CD4-positive, alpha-beta T cell treated with Interleukin-1 beta for 1 hour (primary cell): ENCODE results near the gene PITRM1.

ENCODE experiments used
- DNase-seq, 2 donors: peaks; one replicate each; pipeline ENCODE4 v3.0.0-alpha.2; 2020 to 2022

Gene PITRM1

DNA sequence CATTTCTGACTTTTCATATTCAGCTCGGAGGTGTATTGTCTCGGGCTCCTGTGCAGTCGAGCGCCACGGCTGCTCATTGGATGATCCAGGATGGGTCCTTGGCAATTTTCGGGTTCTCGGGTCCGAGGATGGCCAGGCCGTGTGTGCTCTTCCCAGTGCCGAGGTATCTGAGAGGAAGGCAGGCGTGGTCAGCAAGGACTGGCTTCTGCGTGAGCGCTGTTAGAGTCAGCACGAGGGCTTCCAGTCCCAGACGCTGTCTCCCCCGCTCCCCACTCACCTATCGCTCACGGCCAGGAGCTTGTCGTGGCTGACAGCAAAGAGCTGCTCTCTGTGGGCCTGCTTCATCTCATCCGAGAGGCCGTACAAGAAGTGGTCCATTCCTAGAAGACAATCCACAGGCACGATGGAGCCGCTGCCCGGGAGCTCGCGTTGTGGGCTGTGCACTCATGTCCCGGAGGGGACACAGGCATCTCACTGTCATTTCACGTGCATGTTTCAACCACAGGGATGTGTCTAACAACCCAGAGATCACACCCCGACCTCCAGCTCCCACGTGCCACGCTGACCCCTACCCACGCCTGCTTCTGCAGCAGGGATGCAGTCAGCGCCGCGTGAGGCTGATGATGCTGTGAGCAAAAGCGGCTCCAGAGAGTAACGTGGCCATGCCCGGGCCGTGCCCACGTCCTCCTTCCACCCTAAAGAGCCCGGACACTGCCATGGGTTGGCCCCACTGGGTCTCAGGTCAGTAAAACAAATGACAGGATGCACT is 34.4 kb downstream of the PITRM1 start:
- no peak for DNase-seq

DNA sequence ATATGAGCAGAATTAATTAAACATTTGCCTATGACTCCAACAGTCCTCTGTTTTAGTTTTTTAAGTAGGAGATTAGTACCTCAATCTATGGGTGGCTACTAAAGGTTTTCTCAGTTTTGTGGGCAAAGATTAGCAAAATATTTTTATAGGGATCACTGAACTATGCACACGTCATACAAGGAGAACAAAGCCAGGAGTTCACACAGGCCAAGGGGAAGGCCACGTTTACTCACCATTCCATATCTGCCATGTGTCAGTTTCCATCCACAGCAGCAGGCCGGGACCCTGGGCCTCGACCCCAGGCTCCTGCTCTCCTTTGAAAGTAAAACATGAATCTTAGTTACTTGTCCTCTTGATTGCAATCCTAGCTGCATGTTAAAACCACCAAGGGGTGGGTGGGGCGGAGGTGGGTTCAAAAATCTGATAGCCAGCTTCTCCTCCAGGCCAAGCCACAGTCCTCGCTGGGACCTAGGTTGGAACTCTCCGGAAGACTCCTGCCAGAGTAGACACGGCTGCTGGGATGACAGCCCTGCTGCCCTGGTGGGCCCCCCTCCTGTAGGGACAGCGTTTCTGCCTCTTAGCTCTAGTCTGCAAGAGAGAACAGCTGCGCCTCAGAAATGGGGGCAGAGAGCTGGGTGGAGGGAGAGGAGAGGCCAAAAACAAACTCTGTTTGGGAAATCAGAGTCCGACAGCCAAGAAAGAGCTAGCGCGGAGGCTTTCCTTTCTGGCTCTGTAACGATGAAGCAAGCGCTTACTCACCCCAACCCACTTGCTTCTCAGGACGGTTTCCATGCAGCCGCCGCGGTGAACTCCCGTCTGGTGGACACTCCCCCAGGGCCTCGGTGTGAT is 35.6 kb downstream of the PITRM1 start:
- DNase-seq = no peak

DNA sequence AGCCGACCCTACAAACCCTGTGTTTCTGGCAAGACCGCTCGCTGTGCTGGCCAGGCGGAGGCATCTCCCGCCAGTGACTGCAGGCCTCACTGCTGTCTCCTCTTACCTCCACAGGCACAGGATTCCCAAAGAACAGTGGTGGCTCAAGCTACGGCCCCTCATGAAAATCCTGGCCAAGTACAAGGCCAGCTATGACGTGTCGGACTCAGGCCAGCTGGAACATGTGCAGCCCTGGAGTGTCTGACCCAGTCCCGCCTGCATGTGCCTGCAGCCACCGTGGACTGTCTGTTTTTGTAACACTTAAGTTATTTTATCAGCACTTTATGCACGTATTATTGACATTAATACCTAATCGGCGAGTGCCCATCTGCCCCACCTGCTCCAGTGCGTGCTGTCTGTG is 36.2 kb downstream of the PITRM1 start:
- DNase-seq = no peak

DNA sequence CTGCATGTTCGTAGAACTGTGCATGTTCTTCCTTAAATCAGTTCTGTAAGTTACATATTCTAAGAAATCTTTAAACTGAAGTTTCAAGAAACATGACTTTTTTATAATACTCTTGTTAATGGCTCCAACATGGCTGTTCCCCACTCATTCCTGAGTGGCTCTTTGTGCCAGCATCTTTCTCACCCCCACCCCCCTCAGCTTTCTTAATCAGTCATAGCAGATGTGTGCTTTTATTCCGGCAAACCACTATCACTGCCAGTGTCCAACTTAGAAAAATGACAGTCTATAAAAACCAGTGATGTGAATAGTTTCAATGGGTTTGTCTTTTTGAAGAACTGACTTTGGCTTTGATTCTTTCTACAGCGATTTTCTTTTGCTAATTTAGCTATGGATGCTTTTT is 37.6 kb downstream of the PITRM1 start:
- DNase-seq = no peak

DNA sequence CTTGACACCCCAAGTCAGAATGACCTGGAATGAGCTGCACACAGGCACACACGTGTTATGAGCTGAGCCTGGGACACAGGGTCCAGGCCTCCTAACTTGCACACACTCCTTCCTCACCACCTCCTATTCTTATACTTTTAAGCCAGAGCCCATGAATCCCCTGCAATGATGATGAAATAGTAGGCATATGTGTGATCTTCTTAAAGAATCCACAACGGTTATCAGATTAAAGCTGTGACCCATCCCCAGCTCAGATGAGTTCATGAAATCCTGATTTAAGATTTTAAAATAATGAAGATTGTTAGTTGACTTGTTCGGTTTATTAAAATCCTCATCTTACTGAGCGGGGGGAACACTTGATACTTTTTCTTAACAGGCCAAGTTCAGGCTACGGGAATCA is 38.6 kb downstream of the PITRM1 start:
- no peak for DNase-seq

DNA sequence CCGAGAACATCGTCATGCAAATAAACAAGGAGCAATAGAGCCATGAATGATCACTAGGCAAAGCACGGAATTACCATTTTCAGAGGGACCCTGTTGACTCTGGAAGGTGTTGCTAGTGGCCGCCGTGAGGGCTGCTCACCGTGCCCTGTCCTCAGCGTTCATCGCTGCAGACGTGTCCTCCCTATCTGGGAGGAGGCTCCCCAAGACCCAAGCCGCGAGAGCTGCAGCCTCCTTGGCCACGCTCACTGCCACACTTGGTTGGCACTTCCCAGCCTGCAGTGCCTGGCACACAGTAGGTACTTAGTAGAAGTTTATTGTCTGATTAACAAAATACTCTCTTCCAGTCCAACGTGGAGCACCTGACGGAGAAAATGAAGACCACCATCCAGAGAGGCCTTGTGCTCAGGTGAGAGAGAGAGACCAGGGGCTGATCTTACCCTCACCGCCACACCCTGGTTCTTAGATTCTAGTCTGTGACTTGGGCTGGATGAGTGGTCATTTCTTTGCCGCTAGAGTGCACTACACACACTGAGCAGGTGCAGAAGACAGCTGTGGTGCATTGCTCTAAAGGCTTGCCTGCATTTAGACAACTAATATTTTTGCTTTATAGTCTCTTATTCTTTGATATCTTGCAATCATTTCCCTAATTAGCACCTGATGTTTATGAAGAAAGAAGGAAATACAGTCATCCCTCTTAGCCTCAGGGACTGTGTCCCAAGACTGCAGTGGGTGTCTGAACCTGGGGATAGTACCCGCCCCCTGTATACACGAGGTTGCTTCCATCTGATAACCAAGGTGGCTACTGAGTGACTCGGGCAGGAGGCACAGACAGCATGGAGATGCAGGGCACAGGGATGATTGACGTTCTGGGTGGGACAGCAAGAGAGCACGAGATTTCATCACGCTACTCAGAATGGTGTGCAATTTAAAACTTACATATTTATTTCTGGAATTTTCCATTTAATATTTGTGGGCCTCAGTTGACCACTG is 40.3 kb downstream of the PITRM1 start:
- no peak for DNase-seq

DNA sequence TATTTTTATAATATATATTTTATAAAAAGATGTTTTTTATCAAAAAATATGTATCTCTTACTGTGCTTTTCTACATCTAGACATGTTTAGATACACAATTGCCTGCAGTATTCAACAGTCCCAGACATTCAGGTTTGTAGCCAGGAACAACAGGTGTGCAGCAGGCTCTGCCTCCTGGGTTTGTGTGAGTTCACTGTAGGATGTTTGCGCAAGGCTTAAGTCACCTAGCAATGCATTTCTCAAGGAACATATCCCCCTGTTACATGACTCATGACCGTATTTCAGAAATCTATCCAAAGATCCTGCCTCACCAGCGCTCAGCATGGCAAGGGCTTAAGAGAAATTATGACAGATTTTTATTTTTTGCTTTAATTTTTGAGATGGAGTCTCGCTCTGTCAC is 41.5 kb downstream of the PITRM1 start:
- DNase-seq = no peak

DNA sequence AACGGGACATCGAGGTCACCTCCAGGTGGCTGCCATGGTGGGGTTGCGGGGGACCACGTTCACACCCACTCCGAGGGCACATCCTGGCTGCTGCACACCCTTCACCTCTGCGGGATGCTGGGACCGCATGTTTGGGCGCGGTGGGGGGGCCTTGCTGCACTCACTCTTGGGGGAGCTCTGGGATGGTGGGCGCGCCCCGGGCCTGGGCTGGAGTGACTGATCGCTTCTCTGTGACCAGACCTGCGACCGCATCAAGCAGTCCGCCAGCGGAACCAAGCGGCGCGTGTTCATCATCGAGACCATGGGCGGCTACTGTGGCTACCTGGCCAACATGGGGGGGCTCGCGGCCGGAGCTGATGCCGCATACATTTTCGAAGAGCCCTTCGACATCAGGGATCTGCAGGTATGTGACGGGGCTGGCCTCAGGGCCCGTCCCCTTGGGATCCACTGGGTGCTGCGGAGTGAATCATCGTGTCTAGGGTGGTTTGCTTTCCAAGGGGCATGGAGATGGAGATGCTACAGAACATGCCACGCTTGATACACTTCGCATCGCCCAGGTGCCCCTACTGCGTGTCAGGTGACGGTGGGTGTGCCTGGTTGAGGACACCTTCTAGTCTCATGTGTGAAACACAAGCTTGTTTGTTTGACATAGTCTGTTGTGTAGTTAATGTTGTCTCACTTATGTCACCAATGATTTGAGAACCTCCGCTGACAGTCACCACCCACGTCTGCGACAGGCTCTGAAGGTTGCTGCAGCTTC is 42.8 kb downstream of the PITRM1 start:
- no peak for DNase-seq

DNA sequence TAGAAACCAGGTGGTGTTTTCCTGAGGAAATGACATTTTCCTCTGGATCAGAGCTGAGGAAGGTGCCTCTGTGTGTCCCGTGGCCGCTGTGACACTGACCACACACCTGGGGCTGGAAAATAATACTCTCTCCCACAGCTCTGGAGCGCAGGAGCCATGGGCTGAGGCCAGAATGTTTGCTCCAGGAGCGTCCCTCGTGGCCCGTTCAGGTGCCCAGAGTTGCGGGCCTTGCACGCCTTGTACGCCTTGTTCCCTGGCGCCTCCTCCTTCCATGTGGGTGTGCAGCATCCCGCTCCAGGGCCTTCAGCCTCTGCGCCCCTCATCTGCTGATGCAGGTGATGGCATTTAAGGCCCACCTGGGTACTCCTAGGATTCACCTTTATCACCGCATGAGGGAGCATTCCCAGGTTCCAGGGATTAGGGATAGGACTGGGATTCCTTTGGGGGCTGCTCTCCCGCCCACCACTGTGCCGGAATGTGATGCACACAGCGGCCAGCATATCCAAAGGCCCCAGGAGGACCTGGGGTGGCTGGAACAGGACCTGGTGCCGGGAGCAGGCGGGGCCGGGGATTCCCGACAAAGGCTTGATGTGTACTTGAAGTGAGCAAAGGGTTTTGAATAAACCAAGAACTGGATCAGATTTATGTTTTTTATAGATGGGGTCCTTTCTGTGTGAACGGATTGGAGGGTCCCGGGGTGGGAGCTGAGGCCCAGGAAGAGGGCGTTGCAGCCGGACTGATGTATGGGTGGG is 44.0 kb downstream of the PITRM1 start:
- no peak for DNase-seq

DNA sequence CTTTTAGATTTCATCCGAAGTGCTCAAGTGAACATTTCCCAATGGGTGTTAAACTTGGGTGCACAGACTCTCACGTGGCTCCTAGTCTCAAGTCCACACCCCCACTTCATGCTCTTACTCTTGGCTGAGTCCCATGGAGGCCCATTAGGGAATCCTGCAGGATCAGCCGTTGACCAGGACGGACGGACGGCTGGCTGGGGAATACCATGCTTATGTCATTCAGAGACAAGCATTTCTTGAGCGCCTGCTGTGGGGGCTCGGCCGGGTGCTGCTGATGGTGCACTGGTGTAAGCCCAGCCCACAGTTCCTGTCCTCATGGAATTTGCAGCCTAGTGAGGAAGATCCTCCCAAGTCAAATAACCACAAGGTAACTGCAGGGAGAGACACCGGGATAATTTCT is 44.7 kb downstream of the PITRM1 start:
- DNase-seq = no peak

DNA sequence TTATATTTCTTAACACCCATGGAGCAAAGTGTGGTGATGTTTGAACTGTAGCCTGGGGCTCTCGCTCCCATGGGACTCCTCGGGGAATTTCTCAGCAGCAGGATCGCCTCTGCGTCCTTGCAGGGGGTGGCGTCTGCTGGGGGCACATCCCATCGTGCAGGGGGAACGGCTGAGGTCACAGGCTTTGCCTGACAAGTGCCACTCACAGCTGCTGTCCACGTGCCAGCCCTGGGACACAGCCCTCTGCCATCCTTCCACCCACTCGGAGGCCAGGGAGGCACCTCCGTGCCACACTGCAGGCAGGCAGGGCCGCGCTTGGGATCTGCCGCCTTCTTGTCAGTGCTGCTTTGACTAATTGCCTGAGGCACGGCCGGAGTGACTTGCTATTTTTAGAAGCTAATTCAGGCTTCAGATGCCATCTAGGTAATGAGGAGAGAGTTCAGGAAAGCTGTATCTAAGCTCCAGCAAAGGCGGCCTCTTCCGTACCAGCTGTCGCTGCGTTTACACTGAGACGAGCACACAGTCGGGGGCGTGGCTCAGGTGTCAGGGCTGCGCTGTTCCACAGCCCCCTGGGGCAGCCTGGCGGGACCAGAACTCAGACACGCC is 45.7 kb downstream of the PITRM1 start:
- DNase-seq = no peak

DNA sequence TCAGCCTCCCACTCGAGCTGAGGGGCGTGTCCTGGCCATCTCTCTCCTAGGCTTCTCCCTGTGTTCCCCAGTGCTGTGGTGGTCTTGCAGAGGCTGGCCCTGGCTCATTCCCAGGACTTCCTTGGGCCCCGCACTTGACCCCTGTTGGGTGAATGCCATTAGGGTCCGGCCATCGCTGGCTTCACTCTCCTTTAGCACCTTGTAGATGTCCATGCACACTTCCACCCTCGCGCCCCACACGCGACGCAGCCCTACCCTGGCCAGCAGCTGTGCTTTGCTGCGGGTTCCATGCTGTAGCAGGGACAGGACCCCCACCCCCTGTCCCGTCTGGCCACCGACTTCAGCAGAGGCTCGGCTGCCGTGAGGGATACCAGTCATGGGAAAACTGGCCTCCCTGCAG is 46.3 kb downstream of the PITRM1 start:
- no peak for DNase-seq

DNA sequence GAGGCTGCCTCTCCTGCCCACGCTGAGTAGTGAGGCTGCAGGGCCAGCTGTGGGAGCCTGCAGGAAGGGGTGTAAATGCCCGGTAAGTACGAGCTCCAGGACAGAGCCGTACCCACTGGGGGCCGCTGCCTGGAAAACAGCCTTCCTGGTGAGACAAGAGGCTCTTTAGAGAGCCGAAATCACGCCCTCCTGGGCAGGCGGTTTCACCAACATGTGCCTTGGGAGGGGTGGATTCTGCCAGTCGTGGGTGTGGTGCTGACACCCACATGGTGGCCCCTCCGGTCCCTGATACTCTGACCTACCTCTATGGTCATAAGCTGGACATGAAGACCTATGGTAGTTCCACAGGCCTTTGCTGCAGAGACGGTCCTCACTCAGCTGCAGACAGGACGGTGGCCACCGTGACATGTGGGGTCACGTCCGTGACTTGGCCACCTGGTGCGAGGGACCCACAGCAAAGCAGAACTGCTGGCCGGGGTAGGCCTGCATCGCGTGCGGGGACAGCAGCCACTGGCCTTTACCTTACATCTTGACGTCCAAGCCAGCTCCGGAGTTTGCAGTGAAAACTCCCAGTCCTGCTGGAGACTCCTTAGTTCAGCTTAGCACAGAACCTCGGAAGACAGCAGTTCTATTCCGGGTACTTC is 46.9 kb downstream of the PITRM1 start:
- no peak for DNase-seq

DNA sequence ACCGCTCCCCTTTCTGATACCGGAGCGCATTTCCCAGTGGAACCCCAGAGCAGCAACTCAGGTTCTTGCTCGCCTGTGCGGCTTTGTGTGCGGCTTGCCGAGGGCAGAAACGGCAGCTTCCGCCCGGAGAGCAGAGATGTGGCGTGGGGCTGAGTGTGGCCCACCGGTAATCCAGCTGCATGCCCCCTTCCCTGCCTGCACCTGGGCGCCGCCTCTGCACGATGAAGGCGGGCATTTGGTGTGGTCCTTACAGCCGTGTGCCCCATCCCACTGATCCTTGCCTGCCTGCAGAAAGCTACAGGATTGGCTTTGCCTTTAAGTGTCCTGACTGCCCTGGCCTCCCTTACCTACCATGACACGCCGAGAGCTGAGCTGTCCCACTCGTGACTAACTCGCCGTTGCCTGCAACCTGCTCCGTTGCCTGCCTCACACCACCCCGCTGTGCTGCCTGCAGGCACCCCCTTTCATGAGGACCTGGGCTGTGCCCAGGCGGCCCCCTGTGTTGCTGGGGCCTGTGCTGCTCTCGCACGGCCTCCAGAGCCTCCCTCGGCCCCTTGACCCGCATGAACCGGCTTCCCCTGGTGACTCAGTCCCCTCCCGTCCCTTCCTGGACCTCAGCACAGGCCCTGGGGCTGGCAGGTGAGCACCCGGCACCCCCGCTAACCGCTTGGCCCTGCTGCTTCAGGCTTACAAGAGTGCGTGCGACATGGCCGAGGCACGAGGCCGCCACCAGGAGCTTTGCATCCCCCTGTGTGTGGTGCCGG is 48.0 kb downstream of the PITRM1 start:
- DNase-seq = no peak

DNA sequence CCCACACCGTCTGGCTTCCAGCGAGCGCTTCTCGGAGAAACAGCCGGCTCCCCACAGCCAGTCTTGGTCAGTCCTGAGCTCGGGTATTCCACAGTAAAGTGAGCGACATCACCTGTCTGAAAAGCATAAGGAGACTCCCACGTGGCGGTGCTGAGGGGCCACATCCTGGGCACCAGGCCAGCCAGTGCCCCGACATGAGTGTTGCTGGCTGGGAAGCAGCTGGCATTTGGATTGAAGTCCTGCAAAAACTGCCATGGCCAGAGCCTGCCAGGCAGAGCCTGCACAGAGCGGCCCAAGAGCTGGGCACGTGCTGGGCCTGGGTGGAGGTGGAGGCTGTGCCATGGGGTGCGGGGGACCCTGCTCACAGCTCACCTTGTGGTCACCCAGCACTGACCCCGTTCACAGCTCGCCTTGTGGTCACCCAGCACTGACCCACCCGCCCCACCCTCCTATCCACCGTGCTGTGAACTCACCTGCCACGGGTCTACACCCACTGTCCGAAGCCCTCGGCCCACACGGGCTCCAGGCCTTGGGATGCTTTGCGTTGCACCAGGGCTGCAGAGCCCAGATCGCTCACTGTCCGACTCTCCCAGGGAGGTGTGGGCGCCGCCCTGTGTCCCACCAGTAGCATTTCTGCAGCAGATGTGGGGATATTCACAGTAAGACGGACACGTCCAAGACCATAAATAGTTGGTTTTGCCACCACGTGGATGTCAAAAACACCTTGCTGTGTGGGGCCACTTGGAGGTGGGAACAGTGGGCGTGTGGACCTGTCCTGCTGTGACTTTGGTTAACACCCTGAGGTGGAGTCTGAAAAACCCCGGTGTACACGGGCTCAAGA is 48.8 kb downstream of the PITRM1 start:
- DNase-seq = no peak

DNA sequence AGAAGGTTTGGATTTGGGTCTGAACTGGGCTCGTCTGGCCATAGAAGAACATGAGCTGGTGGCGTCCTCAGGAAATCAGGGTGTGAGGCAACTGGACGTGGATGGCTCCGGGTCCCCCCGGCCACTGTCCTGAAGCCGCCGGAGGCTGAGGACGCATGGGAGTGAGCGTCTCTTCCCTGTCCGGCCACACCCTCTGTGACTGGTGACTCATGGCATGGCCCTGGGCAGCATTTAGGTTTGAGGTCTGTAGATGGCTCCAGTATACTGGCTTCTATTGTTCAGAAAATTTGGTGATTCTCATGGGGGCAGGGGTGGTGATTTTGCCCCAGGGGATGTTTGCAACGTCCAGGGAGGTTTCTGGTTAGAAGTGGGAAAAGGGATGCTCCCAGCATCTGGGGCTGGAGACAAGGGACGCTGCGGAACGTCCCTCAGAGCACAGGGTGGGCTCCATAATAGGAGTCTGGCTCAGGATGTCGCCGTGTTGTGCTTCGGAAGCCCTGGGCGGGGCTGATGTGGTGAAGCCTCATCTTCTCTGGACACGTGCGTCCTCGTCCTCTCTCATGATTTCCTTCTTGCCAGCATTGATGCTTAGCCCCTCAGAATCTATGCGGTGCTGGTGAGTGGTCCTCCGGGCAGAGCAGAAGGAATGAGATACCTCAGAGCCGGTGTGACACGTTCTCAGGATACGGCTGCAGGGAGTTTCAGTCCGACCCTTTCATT is 49.9 kb downstream of the PITRM1 start:
- DNase-seq = no peak

DNA sequence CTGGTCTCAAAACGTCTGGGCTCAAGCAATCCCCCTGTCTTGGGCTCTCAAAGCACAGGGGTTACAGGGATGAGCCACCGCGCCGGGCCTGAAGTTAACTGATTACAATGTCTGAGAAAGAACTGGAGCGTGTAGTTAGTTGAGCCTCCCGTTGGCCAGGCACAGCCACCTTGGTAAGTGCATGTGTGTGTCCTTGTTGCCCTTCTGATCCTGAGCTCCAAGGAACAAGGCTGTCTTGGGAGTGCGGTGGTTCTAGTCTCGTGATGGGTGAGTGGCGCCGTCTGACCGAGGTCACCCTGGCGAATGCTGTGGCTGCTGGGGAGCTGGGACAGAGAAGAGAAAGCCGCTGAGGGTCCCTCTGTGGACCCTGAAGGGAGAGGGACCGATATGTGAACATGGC is 50.5 kb downstream of the PITRM1 start:
- no peak for DNase-seq

DNA sequence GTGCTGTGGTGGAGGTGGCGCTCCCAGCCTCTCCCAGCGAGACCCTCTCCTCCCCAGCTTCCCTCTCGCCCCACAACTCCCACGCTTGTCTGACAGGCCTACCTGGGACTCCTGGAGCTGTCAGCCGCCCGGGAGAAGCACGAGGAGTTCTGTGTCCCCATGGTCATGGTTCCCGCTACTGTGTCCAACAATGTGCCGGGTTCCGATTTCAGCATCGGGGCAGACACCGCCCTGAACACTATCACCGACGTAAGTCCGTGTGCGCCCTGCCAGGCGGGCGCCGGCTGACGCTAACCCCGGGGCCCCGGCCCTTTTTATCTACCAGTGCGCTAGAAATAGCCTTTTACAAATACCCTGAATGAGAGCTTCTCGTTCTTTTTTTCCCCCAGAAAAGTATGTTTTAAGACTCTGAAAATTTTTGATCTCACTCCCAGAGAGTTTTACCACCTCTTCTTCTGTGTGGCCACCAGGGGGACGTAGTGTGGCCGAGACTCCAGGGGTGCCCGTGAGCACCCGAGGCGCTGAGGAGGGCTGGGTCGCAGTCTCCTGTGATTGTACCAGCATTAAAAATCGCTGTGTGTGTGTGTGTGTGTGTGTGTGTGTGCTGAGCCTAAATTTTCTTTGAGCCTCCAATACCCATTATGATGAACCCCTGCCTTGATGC is 52.7 kb downstream of the PITRM1 start:
- DNase-seq = no peak
